GM12875 (cell line): ENCODE results near the gene FAM47E.

Experiments used
- H3K4me3 ChIP-seq: one replicate; pipeline ENCODE4 v1.5.1; 2011; ENCODE audit warnings: low read depth, low read length, control low read depth
- CTCF ChIP-seq: IDR thresholded peaks from 2 replicates; pipeline ENCODE4 v1.5.1; 2011; ENCODE audit warnings: low read depth, mild to moderate bottlenecking, control low read depth, inconsistent platforms, low read length, moderate library complexity, borderline replicate concordance; ENCODE audit not compliant: insufficient read depth

FAM47E gene

GRCh38 chr4:76307660-76308014 is 56.1 kb downstream of the FAM47E start:
- no peak overlapping the region for H3K4me3 ChIP-seq

GRCh38 chr4:76308548-76308947 is 57.0 kb downstream of the FAM47E start:
- TF ChIP-seq CTCF: no peak
- H3K4me3 ChIP-seq: no peak overlapping the region

More at GRCh38 chr4:76307660-76308014, 56.1 kb downstream of the FAM47E start:
- TF ChIP-seq CTCF: no peak

GRCh38 chr4:76309939-76310550 is 58.5 kb downstream of the FAM47E start:
- TF ChIP-seq CTCF: no peak
- H3K4me3 ChIP-seq: no peak overlapping the region

GRCh38 chr4:76310683-76311082 is 59.2 kb downstream of the FAM47E start:
- H3K4me3 ChIP-seq: no peak overlapping the region
- no peak for TF ChIP-seq CTCF

- H3K4me3 ChIP-seq: no peak overlapping the region
- no peak for TF ChIP-seq CTCF
Observed at GRCh38 chr4:76311896-76312331, 60.4 kb downstream of the FAM47E start.

- no peak overlapping the region for H3K4me3 ChIP-seq
- TF ChIP-seq CTCF: no peak
Observed at GRCh38 chr4:76312457-76312856, 60.9 kb downstream of the FAM47E start.

- no peak for TF ChIP-seq CTCF
- no peak overlapping the region for H3K4me3 ChIP-seq
Observed at GRCh38 chr4:76313547-76313946, 62.0 kb downstream of the FAM47E start.
